Fibroblast of villous mesenchyme (primary cell): ENCODE results near the gene STYXL1. TPM values are rescaled to one million over a fixed set of nuclear protein-coding genes. Genes with fewer than 3 reads are reported as not detected.
"Not testable (repeated sequence)": the region's sequence is repeated elsewhere in the genome, so short reads cannot be mapped to it uniquely, and the experiment has no call there.

ENCODE experiments used
- DNase-seq: peaks from one replicate; pipeline ENCODE4 v3.0.0-alpha.2; 2010; ENCODE audit warnings: low read depth
- H3K4me3 ChIP-seq: 2 replicates; pipeline ENCODE4 v1.5.1; 2011; ENCODE audit warnings: low read depth, mild to moderate bottlenecking, low read length
- CTCF ChIP-seq: IDR thresholded peaks from 2 replicates; pipeline ENCODE4 v1.5.1; 2012; ENCODE audit warnings: low read depth, mild to moderate bottlenecking, low read length; ENCODE audit not compliant: insufficient read depth
- total RNA-seq: library from RNA; depleted of rRNA; stranded (reverse); fragments of >200 nt; gene quantifications from 2 replicates; pipeline ENCODE4 v1.2.3, GENCODE V29; 2012

STYXL1 gene
- total RNA-seq = 31.2 and 35.4 TPM in 2 replicates

- peak within 1 kb of the TSS; percentile 98 for H3K4me3 ChIP-seq
- no peak for TF ChIP-seq CTCF
- peak; percentile 96 for DNase-seq
Observed at GRCh38 chr7:76047811-76048667, at the start of gene STYXL1, which contains the start of gene MDH2. Gene STYXL1, minus strand, starts transcription at chr7:76048000. Its CDS starts 17,477 bp downstream, at chr7:76030523. Gene MDH2, plus strand, starts transcription at chr7:76048106. Its CDS starts 55 bp downstream, at chr7:76048161.

- TF ChIP-seq CTCF = no peak
- H3K4me3 ChIP-seq = no peak overlapping the region
- DNase-seq = no peak
Observed at GRCh38 chr7:76095908-76096307, 48.1 kb upstream of the STYXL1 start.

- H3K4me3 ChIP-seq, DNase-seq: not testable (repeated sequence)
Observed at GRCh38 chr7:76094326-76094725, 46.5 kb upstream of the STYXL1 start.

- not testable (repeated sequence) for DNase-seq, H3K4me3 ChIP-seq
Observed at GRCh38 chr7:76093531-76093930, 45.7 kb upstream of the STYXL1 start.

- no peak for DNase-seq
- no peak overlapping the region for H3K4me3 ChIP-seq
Observed at GRCh38 chr7:76091506-76091905, 43.7 kb upstream of the STYXL1 start.

GRCh38 chr7:76089865-76090475, 42.2 kb upstream of the STYXL1 start:
- TF ChIP-seq CTCF = no peak
- no peak overlapping the region for H3K4me3 ChIP-seq
- DNase-seq = no peak

More at GRCh38 chr7:76091506-76091905, 43.7 kb upstream of the STYXL1 start:
- no peak for TF ChIP-seq CTCF

GRCh38 chr7:76087362-76087791, 39.6 kb upstream of the STYXL1 start:
- peak; percentile 90 for DNase-seq
- H3K4me3 ChIP-seq = not testable (repeated sequence)

- no peak for TF ChIP-seq CTCF
- no peak overlapping the region for H3K4me3 ChIP-seq
- no peak for DNase-seq
Observed at GRCh38 chr7:76086070-76086469, 38.3 kb upstream of the STYXL1 start.

- DNase-seq, H3K4me3 ChIP-seq: not testable (repeated sequence)
Observed at GRCh38 chr7:76084115-76084514, 36.3 kb upstream of the STYXL1 start.
